Transverse colon (tissue), 4 donors: Measurements from ENCODE around the gene CIC. TPM values are rescaled to one million over a fixed set of nuclear protein-coding genes. Genes with fewer than 3 reads are reported as not detected.

ENCODE experiments used
- DNase-seq: peaks from one replicate; pipeline ENCODE4 v3.0.0-alpha.2; 2019
- H3K27ac ChIP-seq, 4 donors: fragments of 200-600 bp; sonication (generic); 2 replicates each; pipeline ENCODE4 v1.5.1; 2016 to 2018; ENCODE audit warnings: inconsistent platforms in 4 of 4
- H3K27me3 ChIP-seq: fragments of 200-600 bp; sonication (generic); 2 replicates; pipeline ENCODE4 v1.5.1; 2017; ENCODE audit warnings: inconsistent platforms
- H3K36me3 ChIP-seq, 4 donors: fragments of 200-600 bp; sonication (generic); 2 replicates each; pipeline ENCODE4 v1.5.1; 2017 to 2019; ENCODE audit warnings: inconsistent platforms in 4 of 4
- H3K4me1 ChIP-seq, 4 donors: fragments of 200-600 bp; sonication (generic); 2 replicates each; pipeline ENCODE4 v1.5.1; 2017 to 2020; ENCODE audit warnings: inconsistent platforms in 4 of 4
- H3K4me3 ChIP-seq, 4 donors: fragments of 200-600 bp; sonication (generic); 1 replicate in 1 of 4; 2 replicates in 3 of 4; pipeline versions ENCODE4 v1.5.1 to v1.6.1; 2017 to 2019; ENCODE audit warnings: inconsistent platforms in 4 of 4
- H3K9me3 ChIP-seq, 2 donors: fragments of 200-600 bp; sonication (generic); 2 replicates each; pipeline ENCODE4 v1.5.1; 2017 to 2019; ENCODE audit warnings: inconsistent platforms in 2 of 2
- EP300 ChIP-seq: sonication (generic); formaldehyde crosslinking; IDR thresholded peaks from one replicate; pipeline ENCODE4 v1.6.1; 2017; ENCODE audit warnings: antibody characterized with exemption, low read depth
- POLR2A ChIP-seq: fragments of 450-650 bp; IDR thresholded peaks from one replicate; pipeline ENCODE4 v1.6.1; 2016; ENCODE audit warnings: antibody characterized with exemption, mild to moderate bottlenecking, moderate library complexity
- POLR2AphosphoS5 ChIP-seq, 3 donors: sonication (generic); formaldehyde crosslinking; IDR thresholded peaks; one replicate each; pipeline ENCODE4 v1.6.1; 2016; ENCODE audit warnings: antibody characterized with exemption in 3 of 3
- WGBS, 2 donors: methylation state at CpG; one replicate each; pipeline ENCODE4 v1.1.5; 2018; ENCODE audit warnings: low coverage in 1 of 2; 5-methylcytosine and 5-hydroxymethylcytosine counted together
- in situ Hi-C, 4 donors: fragments of 200-750 bp; cut with MboI; loops; one replicate each; pipeline versions ENCODE4 v1.15.0 to v1.15.1; 2017; ENCODE audit warnings: low sequenced_read_pairs in 3 of 4, low pct_ligation_motif_present in 1 of 4, low pct_unique_long_range_greater_than_20kb in 1 of 4
- intact Hi-C: fragments of 100-400 bp; cut with DNase I; formaldehyde crosslinking; loops from one replicate; pipeline ENCODE4 v1.15.1; 2023; ENCODE audit warnings: low total_unique reads
- total RNA-seq, 4 donors: library from RNA; depleted of rRNA; stranded (reverse); fragments of >200 nt; gene quantifications; one replicate each; pipeline ENCODE4 v1.1.0, GENCODE V29; 2016
- TF ChIP-seq, protein P1 (sequence below), 5 experiments: fragments of 200-600 bp in 3 of 5; fragments of 450-650 bp in 2 of 5; sonication (generic) in 3 of 5; IDR thresholded peaks; 1 replicate in 2 of 5; 2 replicates in 3 of 5; pipeline ENCODE4 v1.5.1; 2016 to 2017; ENCODE audit warnings: antibody characterized with exemption in 5 of 5, inconsistent platforms in 3 of 5, mild to moderate bottlenecking in 2 of 5, moderate library complexity in 1 of 5

Gene CIC
- total RNA-seq, 4 donors from 2014 or later = 35.1 to 96.5 (median 43.6) TPM

DNA sequence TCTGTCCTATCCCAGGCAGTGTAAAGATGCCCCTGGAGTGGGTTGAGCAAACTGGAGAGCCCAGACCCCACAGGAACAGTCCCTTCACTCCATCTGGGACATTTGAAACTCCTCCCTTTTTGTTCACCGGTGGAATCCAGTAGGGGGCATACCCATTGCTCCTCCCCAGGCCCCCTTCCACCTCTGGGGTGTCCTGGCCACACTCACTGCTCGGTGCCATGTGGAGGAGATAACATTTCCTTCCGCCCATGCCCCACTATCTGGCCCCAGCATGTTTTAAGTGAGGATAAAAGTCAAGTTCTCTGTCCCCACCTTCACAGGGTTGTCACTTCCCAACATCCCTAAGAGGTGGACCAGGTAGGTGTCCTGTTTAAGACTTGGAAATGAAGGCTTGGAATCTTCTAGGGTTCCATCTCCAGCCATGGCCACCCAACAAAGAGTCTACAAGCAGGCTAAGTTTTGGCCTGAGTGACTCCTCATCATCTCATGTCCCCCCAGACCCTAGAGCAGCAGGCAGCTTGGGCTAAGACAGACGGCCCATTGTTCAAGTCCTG lies 39.7 kb upstream of the CIC start:
- in situ Hi-C loops = no loop called here
- Histone ChIP-seq H3K9me3 (no peaks in the 10 kb centered on the region), H3K27me3 (no peaks in the 10 kb centered on the region), H3K36me3 (peaks cover 0 to 43% (median 21%) of the 10 kb centered on the region in 4 donors), H3K4me3 (no peak overlapping the region), H3K27ac (no peak overlapping the region), H3K4me1 (peaks cover 0 to 6% (median 0%) of the 10 kb centered on the region in 4 donors)
- no peak for DNase-seq
- intact Hi-C loops = no loop called here
- no peak for TF ChIP-seq POLR2A
- TF ChIP-seq EP300 = no peak
- TF ChIP-seq POLR2AphosphoS5 (IDR thresholded peaks at IDR 0.05) = no peak
- TF ChIP-seq, protein P1, sequence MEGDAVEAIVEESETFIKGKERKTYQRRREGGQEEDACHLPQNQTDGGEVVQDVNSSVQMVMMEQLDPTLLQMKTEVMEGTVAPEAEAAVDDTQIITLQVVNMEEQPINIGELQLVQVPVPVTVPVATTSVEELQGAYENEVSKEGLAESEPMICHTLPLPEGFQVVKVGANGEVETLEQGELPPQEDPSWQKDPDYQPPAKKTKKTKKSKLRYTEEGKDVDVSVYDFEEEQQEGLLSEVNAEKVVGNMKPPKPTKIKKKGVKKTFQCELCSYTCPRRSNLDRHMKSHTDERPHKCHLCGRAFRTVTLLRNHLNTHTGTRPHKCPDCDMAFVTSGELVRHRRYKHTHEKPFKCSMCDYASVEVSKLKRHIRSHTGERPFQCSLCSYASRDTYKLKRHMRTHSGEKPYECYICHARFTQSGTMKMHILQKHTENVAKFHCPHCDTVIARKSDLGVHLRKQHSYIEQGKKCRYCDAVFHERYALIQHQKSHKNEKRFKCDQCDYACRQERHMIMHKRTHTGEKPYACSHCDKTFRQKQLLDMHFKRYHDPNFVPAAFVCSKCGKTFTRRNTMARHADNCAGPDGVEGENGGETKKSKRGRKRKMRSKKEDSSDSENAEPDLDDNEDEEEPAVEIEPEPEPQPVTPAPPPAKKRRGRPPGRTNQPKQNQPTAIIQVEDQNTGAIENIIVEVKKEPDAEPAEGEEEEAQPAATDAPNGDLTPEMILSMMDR (IDR thresholded peaks at IDR 0.05) = no peak
- 83% methylated on average over 4 of the region's 4 CpGs; no CpG with 5 or more reads in 1 of the 2 donors for WGBS, 2 donors

DNA sequence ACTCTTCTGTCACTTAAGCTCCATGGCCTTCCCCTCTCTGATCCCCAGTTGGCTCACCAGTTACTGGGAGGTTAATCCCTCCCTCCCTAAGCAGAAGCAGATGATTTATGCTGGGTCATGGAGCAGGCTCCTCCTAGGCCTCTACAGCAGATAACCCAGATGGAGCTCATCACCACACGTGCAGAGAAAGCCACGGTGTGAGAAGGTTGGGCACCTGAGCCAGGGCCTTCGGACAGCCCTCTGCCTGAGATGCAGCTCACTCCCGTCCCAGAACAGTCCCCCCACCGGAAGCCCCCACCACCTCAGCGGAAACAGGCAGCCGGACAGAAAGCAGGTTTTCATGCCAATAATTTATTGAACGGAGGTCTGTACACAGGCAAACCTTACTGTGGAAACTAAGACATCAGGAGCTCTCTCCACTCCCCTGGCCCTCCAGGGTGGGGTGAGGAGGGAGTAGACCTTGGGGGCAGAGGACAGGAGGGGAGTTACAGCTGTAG lies 39.1 kb upstream of the CIC start:
- Histone ChIP-seq H3K4me1 (peaks cover 0 to 6% (median 0%) of the 10 kb centered on the region in 4 donors), H3K4me3 (no peak overlapping the region), H3K27me3 (no peaks in the 10 kb centered on the region), H3K27ac (no peak overlapping the region), H3K36me3 (peaks cover 0 to 41% (median 19%) of the 10 kb centered on the region in 4 donors), H3K9me3 (no peaks in the 10 kb centered on the region)
- WGBS, 2 donors = 75 to 100% methylated on average over 1 to 8 of the region's 8 CpGs
- DNase-seq = no peak
- in situ Hi-C loops (no loop called here), intact Hi-C loops (no loop called here)
- TF ChIP-seq, protein P1 (IDR thresholded peaks at IDR 0.05) = no peak
- no peak for TF ChIP-seq POLR2AphosphoS5 (IDR thresholded peaks at IDR 0.05)
- TF ChIP-seq EP300 = no peak
- no peak for TF ChIP-seq POLR2A

DNA sequence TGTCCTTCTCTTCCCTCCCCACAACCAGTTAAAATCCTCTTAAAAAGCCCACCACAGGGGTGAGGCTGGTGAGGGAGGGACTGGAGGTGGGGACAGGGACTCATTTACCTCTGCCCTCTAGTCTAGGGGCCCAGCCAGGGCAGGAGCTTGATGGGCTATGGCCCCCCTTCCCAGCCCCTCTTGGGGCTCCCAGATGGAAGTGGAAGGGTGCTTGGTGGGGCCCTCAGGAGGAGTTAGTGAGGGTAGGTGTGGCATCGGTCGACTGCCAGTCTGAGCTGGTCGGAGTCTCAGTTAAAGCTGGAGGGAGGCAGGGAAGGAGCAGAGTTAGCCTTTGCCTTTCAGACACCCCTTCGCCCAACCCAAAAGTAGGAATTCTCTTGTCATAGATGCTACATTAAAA lies 38.5 kb upstream of the CIC start:
- intact Hi-C loops = no loop called here
- no peak for TF ChIP-seq POLR2AphosphoS5 (IDR thresholded peaks at IDR 0.05)
- TF ChIP-seq POLR2A = no peak
- no peak for TF ChIP-seq EP300
- TF ChIP-seq, protein P1 (IDR thresholded peaks at IDR 0.05) = no peak
- no peaks in the 10 kb centered on the region for H3K9me3 ChIP-seq
- peaks cover 0 to 41% (median 17%) of the 10 kb centered on the region in 4 donors for H3K36me3 ChIP-seq
- no peaks in the 10 kb centered on the region for H3K27me3 ChIP-seq
- in situ Hi-C loops = no loop called here
- H3K4me3 ChIP-seq = no peak overlapping the region
- H3K4me1 ChIP-seq = peaks cover 0 to 6% (median 0%) of the 10 kb centered on the region in 4 donors
- no peak for DNase-seq
- H3K27ac ChIP-seq = no peak overlapping the region
- WGBS, 2 donors = 86% methylated on average over 4 of the region's 4 CpGs; no CpG with 5 or more reads in 1 of the 2 donors

DNA sequence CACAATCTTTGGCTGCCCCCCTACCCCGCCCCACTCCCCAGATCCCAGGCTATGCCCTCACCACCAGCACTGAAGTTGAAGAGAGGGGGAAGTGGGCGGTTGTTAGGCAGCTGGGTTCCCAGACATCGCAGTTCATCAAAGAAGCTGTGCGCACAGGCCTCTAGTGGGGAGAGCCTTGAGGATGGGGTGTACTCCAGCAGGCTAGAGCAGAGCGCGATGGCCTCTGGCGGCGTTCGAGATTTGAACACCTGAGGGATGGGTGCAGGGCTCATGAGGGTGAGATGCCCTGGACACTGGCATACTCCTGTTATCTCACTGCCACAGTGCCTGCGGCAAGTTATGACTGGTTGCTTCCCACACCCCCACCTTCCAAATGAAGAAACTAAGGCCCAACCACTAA lies 36.6 kb upstream of the CIC start:
- Histone ChIP-seq H3K4me1 (peaks cover 0 to 6% (median 0%) of the 10 kb centered on the region in 4 donors), H3K27me3 (no peaks in the 10 kb centered on the region), H3K36me3 (peaks cover 0 to 32% (median 9%) of the 10 kb centered on the region in 4 donors), H3K27ac (no peak overlapping the region), H3K4me3 (no peak overlapping the region), H3K9me3 (no peaks in the 10 kb centered on the region)
- WGBS, 2 donors = 96% methylated on average over 10 of the region's 10 CpGs; no CpG with 5 or more reads in 1 of the 2 donors
- no peak for DNase-seq
- no peak for TF ChIP-seq POLR2AphosphoS5 (IDR thresholded peaks at IDR 0.05)
- no peak for TF ChIP-seq EP300
- TF ChIP-seq POLR2A = no peak
- TF ChIP-seq, protein P1 (IDR thresholded peaks at IDR 0.05) = no peak
- intact Hi-C loops = no loop called here
- in situ Hi-C loops = no loop called here
